Neural crest cell (in vitro differentiated cells): ENCODE data around the gene DDX46. TPM values are rescaled to one million over a fixed set of nuclear protein-coding genes. Genes with fewer than 3 reads are reported as not detected.
"Not testable (repeated sequence)": the region's sequence is repeated elsewhere in the genome, so short reads cannot be mapped to it uniquely, and the experiment has no call there.

Experiments
- DNase-seq: peaks from one replicate; pipeline ENCODE4 v3.0.0; 2021; ENCODE audit warnings: low read depth, mixed read lengths, low spot score
- H3K27ac Mint-ChIP-seq: one replicate; pipeline ENCODE4 v1.8.0; 2021; ENCODE audit warnings: mild to moderate bottlenecking, mixed read lengths; ENCODE audit not compliant: unreplicated experiment
- H3K27me3 Mint-ChIP-seq: 2 replicates; pipeline ENCODE4 v1.8.0; 2021; ENCODE audit warnings: low read depth, mild to moderate bottlenecking, mixed read lengths
- H3K36me3 Mint-ChIP-seq: 2 replicates; pipeline ENCODE4 v1.8.0; 2021; ENCODE audit warnings: low read depth, mild to moderate bottlenecking, mixed read lengths
- H3K4me1 Mint-ChIP-seq: 2 replicates; pipeline ENCODE4 v1.8.0; 2021; ENCODE audit warnings: mixed read lengths
- H3K4me3 Mint-ChIP-seq: one replicate; pipeline ENCODE4 v1.8.0; 2021; ENCODE audit warnings: mild to moderate bottlenecking, mixed read lengths
- H3K9me3 Mint-ChIP-seq: 2 replicates; pipeline ENCODE4 v1.8.0; 2021; ENCODE audit warnings: mixed read lengths
- CTCF ChIP-seq: fragments of 200-600 bp; sonication (generic); conservative IDR thresholded peaks from 2 replicates; pipeline ENCODE4 v1.5.0; 2021; ENCODE audit warnings: antibody characterized with exemption, mild to moderate bottlenecking
- long read RNA-seq: library from polyadenylated mRNA; unstranded; transcript quantifications from one replicate; pipeline ENCODE4 v2.0.0, GENCODE V29; 2020
- total RNA-seq: library from RNA; stranded (reverse); gene quantifications from 2 replicates; pipeline ENCODE4 v1.2.1, GENCODE V29; 2021

Gene DDX46
- total RNA-seq = 74.7 and 78.5 TPM in 2 replicates
- long read RNA-seq, full-length matches to known transcripts = 1 of 33 reads
- long read RNA-seq, partial matches to known transcripts = 29 of 33 reads
- long read RNA-seq, other reads (novel, unspliced or antisense) = 3 of 33 reads

- peak within 1 kb of the TSS; percentile 99 for H3K4me3 Mint-ChIP-seq
- H3K27ac Mint-ChIP-seq = peak within 1 kb of the TSS; percentile 99
- TF ChIP-seq CTCF = peak; percentile 78
- H3K9me3 Mint-ChIP-seq = no peaks in the 10 kb centered on the region
- no peaks in the 10 kb centered on the region for H3K36me3 Mint-ChIP-seq
- no peaks in the 10 kb centered on the region for H3K27me3 Mint-ChIP-seq
- DNase-seq = peak; percentile 94
- H3K4me1 Mint-ChIP-seq = peaks cover 33% of the 10 kb centered on the region
Measured at GRCh38 chr5:134758504-134759341, at the start of gene DDX46. DDX46 (plus strand) TSS chr5:134758779; CDS start chr5:134758939, 160 bp downstream.

- no peak overlapping the region for H3K4me3 Mint-ChIP-seq
- TF ChIP-seq CTCF = no peak
- H3K9me3 Mint-ChIP-seq = no peaks in the 10 kb centered on the region
- DNase-seq = no peak
- no peaks in the 10 kb centered on the region for H3K4me1 Mint-ChIP-seq
- no peak overlapping the region for H3K27ac Mint-ChIP-seq
- no peaks in the 10 kb centered on the region for H3K27me3 Mint-ChIP-seq
- peaks cover 17% of the 10 kb centered on the region for H3K36me3 Mint-ChIP-seq
Measured at GRCh38 chr5:134714120-134714519, 44.5 kb upstream of the DDX46 start.

- Mint-ChIP-seq H3K36me3 (peaks cover 17% of the 10 kb centered on the region), H3K27ac (no peak overlapping the region), H3K27me3 (no peaks in the 10 kb centered on the region), H3K4me3 (no peak overlapping the region), H3K9me3 (no peaks in the 10 kb centered on the region), H3K4me1 (no peaks in the 10 kb centered on the region)
- no peak for TF ChIP-seq CTCF
- no peak for DNase-seq
Measured at GRCh38 chr5:134714541-134714940, 44.0 kb upstream of the DDX46 start.

- not testable (repeated sequence) for H3K27me3 Mint-ChIP-seq, H3K9me3 Mint-ChIP-seq, H3K4me3 Mint-ChIP-seq, DNase-seq, H3K4me1 Mint-ChIP-seq, H3K27ac Mint-ChIP-seq
- H3K36me3 Mint-ChIP-seq = peaks cover 15% of the 10 kb centered on the region
Measured at GRCh38 chr5:134715466-134715865, 43.1 kb upstream of the DDX46 start.

- Mint-ChIP-seq H3K4me1 (no peaks in the 10 kb centered on the region), H3K36me3 (peaks cover 3% of the 10 kb centered on the region), H3K9me3 (no peaks in the 10 kb centered on the region), H3K27ac (no peak overlapping the region), H3K27me3 (no peaks in the 10 kb centered on the region), H3K4me3 (no peak overlapping the region)
- no peak for TF ChIP-seq CTCF
- DNase-seq = no peak
Measured at GRCh38 chr5:134724872-134725271, 33.7 kb upstream of the DDX46 start.

GRCh38 chr5:134732819-134733218 is 25.8 kb upstream of the DDX46 start:
- Mint-ChIP-seq H3K36me3 (no peaks in the 10 kb centered on the region), H3K27ac (no peak overlapping the region), H3K4me1 (no peaks in the 10 kb centered on the region), H3K4me3 (no peak overlapping the region), H3K9me3 (no peaks in the 10 kb centered on the region), H3K27me3 (no peaks in the 10 kb centered on the region)
- no peak for DNase-seq
- TF ChIP-seq CTCF = no peak
